Measurements from ENCODE around the gene BARHL1. TPM values are rescaled to one million over a fixed set of nuclear protein-coding genes. Genes with fewer than 3 reads are reported as not detected.

Gene BARHL1
- total RNA-seq, 1 experiment from 2014 or later, result not detected

- TF ChIP-seq, protein P1, sequence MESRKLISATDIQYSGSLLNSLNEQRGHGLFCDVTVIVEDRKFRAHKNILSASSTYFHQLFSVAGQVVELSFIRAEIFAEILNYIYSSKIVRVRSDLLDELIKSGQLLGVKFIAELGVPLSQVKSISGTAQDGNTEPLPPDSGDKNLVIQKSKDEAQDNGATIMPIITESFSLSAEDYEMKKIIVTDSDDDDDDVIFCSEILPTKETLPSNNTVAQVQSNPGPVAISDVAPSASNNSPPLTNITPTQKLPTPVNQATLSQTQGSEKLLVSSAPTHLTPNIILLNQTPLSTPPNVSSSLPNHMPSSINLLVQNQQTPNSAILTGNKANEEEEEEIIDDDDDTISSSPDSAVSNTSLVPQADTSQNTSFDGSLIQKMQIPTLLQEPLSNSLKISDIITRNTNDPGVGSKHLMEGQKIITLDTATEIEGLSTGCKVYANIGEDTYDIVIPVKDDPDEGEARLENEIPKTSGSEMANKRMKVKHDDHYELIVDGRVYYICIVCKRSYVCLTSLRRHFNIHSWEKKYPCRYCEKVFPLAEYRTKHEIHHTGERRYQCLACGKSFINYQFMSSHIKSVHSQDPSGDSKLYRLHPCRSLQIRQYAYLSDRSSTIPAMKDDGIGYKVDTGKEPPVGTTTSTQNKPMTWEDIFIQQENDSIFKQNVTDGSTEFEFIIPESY (IDR thresholded peaks at IDR 0.05; ENCODE audit: extremely low read depth, insufficient replicate concordance, low read length), result no peak
- no peak for TF ChIP-seq FOSL1 (IDR thresholded peaks at IDR 0.05; ENCODE audit: low read depth)
These were observed 5.7 kb downstream of the BARHL1 start (continued) for GRCh38 chr9:132588098-132588497.

DNA sequence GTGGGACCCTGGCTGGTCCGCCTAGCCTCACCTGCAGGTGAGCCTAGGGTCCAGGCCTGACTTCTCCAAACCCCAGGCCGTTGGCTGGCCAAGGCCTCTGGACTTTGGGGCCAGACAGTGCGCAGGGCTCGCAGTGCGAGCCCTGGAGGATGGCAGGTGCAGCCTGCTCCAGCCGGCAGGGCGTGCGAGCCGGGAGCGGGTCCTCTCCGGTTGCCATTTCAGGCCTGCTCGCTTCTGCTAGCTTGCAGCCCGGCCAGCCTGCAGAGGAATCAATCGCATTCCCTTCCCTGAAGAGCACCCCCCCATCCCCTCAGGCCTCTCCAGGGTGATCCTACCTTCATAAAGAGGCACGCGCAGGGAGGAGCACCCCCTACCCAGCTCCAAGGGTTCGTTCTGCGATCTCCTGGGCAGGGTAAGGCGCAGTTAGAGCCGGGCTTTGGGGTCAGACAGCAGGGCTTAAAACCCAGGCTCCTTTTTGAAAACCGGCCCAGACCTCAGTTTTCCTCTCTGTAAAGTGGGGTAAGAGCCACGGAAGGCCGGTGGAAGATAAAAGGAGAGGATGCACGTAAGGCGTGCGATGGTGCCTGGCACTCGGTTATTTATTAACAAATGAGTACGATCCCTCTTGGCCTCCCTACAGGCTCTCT, 6.2 kb downstream of the BARHL1 start:
- CTCF ChIA-PET, result no interaction called here
- POLR2A ChIA-PET, result no interaction called here
- RAD21 ChIA-PET (ENCODE audit: low non-redundant PET in 1 of 2, low total read pairs in 2 of 2, uncharacterized antibody in 2 of 2, unreplicated experiment in 2 of 2), result no interaction called here
- BruUV-seq (replicated peaks), result no TSS peak
- Histone ChIP-seq H3K9me2 (ENCODE audit: insufficient read depth) (no peaks in the 10 kb centered on the region), H3K9ac (ENCODE audit: low read length) (no peak overlapping the region), H2AFZ (ENCODE audit: low read depth, low read length, poor library complexity, severe bottlenecking) (no peak overlapping the region), H3K4me1 (ENCODE audit: control insufficient read depth in 1 of 2, insufficient read depth in 2 of 2, low read length in 2 of 2) (peaks cover 0 to 9% of the 10 kb centered on the region in 2 experiments; a peak in 2 of 4 replicates), H3K27me3 (ENCODE audit: insufficient read depth, low read length) (no peaks in the 10 kb centered on the region), H3K79me2 (ENCODE audit: insufficient read depth, low read length) (no peaks in the 10 kb centered on the region), H4K20me1 (ENCODE audit: insufficient read depth) (no peaks in the 10 kb centered on the region), H3K36me3 (ENCODE audit: control insufficient read depth in 1 of 2, insufficient read depth in 2 of 2, low read length in 2 of 2) (no peaks in the 10 kb centered on the region), H3K4me2 (ENCODE audit: low read length) (no peak overlapping the region), H3K4me3 (replicated peaks in 1 of 2; ENCODE audit: low read depth in 1 of 2, low read length in 2 of 2) (no peak overlapping the region), H3K27ac (ENCODE audit: low read depth, low read length) (no peak overlapping the region), H3K9me3 (ENCODE audit: control insufficient read depth in 1 of 2, insufficient read depth in 1 of 2, low read depth in 1 of 2, low read length in 2 of 2) (no peaks in the 10 kb centered on the region)
- intact Hi-C loops (cut with micrococcal nuclease), result no loop called here
- DNase-seq (ENCODE audit: low read depth, low spot score) (no peak), ATAC-seq (no peak)
- TF ChIP-seq, protein P1 (IDR thresholded peaks at IDR 0.05; ENCODE audit: extremely low read depth, insufficient replicate concordance, low read length), result no peak
- TF ChIP-seq SRF (IDR thresholded peaks at IDR 0.05; ENCODE audit: low read depth), result no peak
- no peak for TF ChIP-seq CTCF (IDR thresholded peaks at IDR 0.05 in 2 of 3, conservative IDR thresholded peaks at IDR 0.05 in 1 of 3; ENCODE audit: borderline replicate concordance in 1 of 3, insufficient read depth in 1 of 3, low read depth in 2 of 3, low read length in 2 of 3)
- no peak for TF ChIP-seq ELF1 (IDR thresholded peaks at IDR 0.05; ENCODE audit: borderline replicate concordance, low read depth)
- TF ChIP-seq TCF7L2 (IDR thresholded peaks at IDR 0.05; ENCODE audit: borderline replicate concordance, extremely low read depth, insufficient read depth, insufficient read length), result no peak
- TF ChIP-seq, protein P2, sequence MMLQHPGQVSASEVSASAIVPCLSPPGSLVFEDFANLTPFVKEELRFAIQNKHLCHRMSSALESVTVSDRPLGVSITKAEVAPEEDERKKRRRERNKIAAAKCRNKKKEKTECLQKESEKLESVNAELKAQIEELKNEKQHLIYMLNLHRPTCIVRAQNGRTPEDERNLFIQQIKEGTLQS (IDR thresholded peaks at IDR 0.05), result no peak
- TF ChIP-seq EZH2 (IDR thresholded peaks at IDR 0.05), result no peak
- no peak for TF ChIP-seq JUND (IDR thresholded peaks at IDR 0.05)
- no peak for TF ChIP-seq ZNF274 (IDR thresholded peaks at IDR 0.05; ENCODE audit: low read depth, low read length)
- TF ChIP-seq EGR1 (IDR thresholded peaks at IDR 0.05; ENCODE audit: low read depth), result no peak
- no peak for TF ChIP-seq SP1 (IDR thresholded peaks at IDR 0.05; ENCODE audit: low read depth)
- TF ChIP-seq, protein P3, sequence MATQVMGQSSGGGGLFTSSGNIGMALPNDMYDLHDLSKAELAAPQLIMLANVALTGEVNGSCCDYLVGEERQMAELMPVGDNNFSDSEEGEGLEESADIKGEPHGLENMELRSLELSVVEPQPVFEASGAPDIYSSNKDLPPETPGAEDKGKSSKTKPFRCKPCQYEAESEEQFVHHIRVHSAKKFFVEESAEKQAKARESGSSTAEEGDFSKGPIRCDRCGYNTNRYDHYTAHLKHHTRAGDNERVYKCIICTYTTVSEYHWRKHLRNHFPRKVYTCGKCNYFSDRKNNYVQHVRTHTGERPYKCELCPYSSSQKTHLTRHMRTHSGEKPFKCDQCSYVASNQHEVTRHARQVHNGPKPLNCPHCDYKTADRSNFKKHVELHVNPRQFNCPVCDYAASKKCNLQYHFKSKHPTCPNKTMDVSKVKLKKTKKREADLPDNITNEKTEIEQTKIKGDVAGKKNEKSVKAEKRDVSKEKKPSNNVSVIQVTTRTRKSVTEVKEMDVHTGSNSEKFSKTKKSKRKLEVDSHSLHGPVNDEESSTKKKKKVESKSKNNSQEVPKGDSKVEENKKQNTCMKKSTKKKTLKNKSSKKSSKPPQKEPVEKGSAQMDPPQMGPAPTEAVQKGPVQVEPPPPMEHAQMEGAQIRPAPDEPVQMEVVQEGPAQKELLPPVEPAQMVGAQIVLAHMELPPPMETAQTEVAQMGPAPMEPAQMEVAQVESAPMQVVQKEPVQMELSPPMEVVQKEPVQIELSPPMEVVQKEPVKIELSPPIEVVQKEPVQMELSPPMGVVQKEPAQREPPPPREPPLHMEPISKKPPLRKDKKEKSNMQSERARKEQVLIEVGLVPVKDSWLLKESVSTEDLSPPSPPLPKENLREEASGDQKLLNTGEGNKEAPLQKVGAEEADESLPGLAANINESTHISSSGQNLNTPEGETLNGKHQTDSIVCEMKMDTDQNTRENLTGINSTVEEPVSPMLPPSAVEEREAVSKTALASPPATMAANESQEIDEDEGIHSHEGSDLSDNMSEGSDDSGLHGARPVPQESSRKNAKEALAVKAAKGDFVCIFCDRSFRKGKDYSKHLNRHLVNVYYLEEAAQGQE (IDR thresholded peaks at IDR 0.05; ENCODE audit: low read depth), result no peak
- TF ChIP-seq POLR2A (IDR thresholded peaks at IDR 0.05; ENCODE audit: borderline replicate concordance, extremely low read depth, insufficient read depth, insufficient read length), result no peak
- TF ChIP-seq SIN3A (IDR thresholded peaks at IDR 0.05; ENCODE audit: low read depth), result no peak

All from HCT116 (cell line).